Activated CD8-positive, alpha-beta memory T cell treated with anti-CD3 and anti-CD28 coated beads, Interleukin-2, amount 50 U/mL, for 4 hours (primary cell): ENCODE data around the gene LY86.
"Not testable (repeated sequence)": the region's sequence is repeated elsewhere in the genome, so short reads cannot be mapped to it uniquely, and the experiment has no call there.

Experiments used
- DNase-seq: peaks from one replicate; pipeline ENCODE4 v3.0.0-alpha.2; 2020

Gene LY86

GRCh38 chr6:6655805-6656251, 67.3 kb downstream of the LY86 start:
- no peak for DNase-seq

GRCh38 chr6:6656287-6656686, 67.8 kb downstream of the LY86 start:
- no peak for DNase-seq

GRCh38 chr6:6657085-6657819, 68.7 kb downstream of the LY86 start:
- no peak for DNase-seq

GRCh38 chr6:6657820-6658217, 69.3 kb downstream of the LY86 start:
- no peak for DNase-seq

GRCh38 chr6:6659600-6660327, 71.2 kb downstream of the LY86 start:
- no peak for DNase-seq

GRCh38 chr6:6660339-6661045, 72.0 kb downstream of the LY86 start:
- DNase-seq, result no peak

GRCh38 chr6:6661191-6661590, 72.7 kb downstream of the LY86 start:
- DNase-seq, result no peak

GRCh38 chr6:6661684-6662083, 73.2 kb downstream of the LY86 start:
- DNase-seq, result no peak

- DNase-seq, result no peak
These were observed 75.1 kb downstream of the LY86 start for GRCh38 chr6:6663421-6664135.

- DNase-seq, result no peak
These were observed 77.2 kb downstream of the LY86 start for GRCh38 chr6:6665555-6666243.

- DNase-seq, result not testable (repeated sequence)
These were observed 81.6 kb downstream of the LY86 start for GRCh38 chr6:6670150-6670549.

- no peak for DNase-seq
These were observed 86.4 kb downstream of the LY86 start for GRCh38 chr6:6674872-6675271.

GRCh38 chr6:6676910-6677441, 88.5 kb downstream of the LY86 start:
- peak; percentile 79 for DNase-seq

- no peak for DNase-seq
These were observed 89.7 kb downstream of the LY86 start for GRCh38 chr6:6678185-6678671.

- DNase-seq, result no peak
These were observed 90.3 kb downstream of the LY86 start for GRCh38 chr6:6678811-6679210.

GRCh38 chr6:6679633-6680032, 91.1 kb downstream of the LY86 start:
- no peak for DNase-seq

GRCh38 chr6:6680526-6680925, 92.0 kb downstream of the LY86 start:
- DNase-seq, result no peak

- no peak for DNase-seq
These were observed 92.7 kb downstream of the LY86 start for GRCh38 chr6:6681075-6681849.

- no peak for DNase-seq
These were observed 93.7 kb downstream of the LY86 start for GRCh38 chr6:6682225-6682624.

GRCh38 chr6:6683969-6684833, 95.7 kb downstream of the LY86 start:
- no peak for DNase-seq
